ENCODE measurements around the gene KLK15.

DNA sequence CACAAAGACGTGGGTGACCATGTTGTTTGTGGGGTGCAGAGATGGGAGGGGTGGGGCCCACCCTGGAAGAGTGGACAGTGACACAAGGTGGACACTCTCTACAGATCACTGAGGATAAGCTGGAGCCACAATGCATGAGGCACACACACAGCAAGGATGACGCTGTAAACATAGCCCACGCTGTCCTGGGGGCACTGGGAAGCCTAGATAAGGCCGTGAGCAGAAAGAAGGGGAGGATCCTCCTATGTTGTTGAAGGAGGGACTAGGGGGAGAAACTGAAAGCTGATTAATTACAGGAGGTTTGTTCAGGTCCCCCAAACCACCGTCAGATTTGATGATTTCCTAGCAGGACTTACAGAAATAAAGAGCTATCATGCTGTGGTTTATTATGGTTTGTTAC, 45.5 kb upstream of the KLK15 start:
- no peak for TF ChIP-seq POLR2A (IDR thresholded peaks at IDR 0.05)
- TF ChIP-seq, protein P1, sequence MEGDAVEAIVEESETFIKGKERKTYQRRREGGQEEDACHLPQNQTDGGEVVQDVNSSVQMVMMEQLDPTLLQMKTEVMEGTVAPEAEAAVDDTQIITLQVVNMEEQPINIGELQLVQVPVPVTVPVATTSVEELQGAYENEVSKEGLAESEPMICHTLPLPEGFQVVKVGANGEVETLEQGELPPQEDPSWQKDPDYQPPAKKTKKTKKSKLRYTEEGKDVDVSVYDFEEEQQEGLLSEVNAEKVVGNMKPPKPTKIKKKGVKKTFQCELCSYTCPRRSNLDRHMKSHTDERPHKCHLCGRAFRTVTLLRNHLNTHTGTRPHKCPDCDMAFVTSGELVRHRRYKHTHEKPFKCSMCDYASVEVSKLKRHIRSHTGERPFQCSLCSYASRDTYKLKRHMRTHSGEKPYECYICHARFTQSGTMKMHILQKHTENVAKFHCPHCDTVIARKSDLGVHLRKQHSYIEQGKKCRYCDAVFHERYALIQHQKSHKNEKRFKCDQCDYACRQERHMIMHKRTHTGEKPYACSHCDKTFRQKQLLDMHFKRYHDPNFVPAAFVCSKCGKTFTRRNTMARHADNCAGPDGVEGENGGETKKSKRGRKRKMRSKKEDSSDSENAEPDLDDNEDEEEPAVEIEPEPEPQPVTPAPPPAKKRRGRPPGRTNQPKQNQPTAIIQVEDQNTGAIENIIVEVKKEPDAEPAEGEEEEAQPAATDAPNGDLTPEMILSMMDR (IDR thresholded peaks at IDR 0.05): no peak
